LNCaP clone FGC (cell line): ENCODE results near the gene NUB1.

Experiments
- DNase-seq: peaks from one replicate; pipeline ENCODE4 v3.0.0-alpha.2; 2011; ENCODE audit warnings: low read depth
- H3K4me3 ChIP-seq: 2 replicates; pipeline ENCODE4 v1.5.1; 2011; ENCODE audit warnings: mild to moderate bottlenecking, low read depth, low read length, control low read depth
- TF ChIP-seq, protein P1 (sequence below): IDR thresholded peaks from 2 replicates; pipeline ENCODE4 v1.5.1; 2012; ENCODE audit warnings: mild to moderate bottlenecking; ENCODE audit not compliant: control insufficient read depth, insufficient read depth; ENCODE audit errors: extremely low read depth

Gene NUB1

DNA sequence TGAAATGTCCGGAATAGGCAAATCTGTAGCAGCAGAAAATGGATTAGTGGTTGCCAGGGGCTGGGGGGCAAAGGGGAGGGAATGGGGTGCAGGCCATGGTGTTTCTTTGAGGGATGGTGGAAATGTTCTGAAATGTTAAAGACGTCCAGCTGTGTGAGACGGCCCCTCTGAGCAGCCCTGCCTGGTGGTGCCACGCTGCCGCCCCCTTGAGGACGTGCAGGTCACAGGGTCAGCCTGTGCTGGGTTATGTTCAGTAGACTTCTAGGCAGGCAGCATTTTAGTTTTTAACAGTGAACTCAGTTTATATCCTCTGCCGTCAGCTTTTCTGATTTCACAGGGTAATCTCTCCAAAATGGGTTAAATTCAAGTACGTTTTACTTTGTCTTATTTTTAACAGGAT, 9.4 kb downstream of the NUB1 start:
- no peak for DNase-seq
- TF ChIP-seq, protein P1, sequence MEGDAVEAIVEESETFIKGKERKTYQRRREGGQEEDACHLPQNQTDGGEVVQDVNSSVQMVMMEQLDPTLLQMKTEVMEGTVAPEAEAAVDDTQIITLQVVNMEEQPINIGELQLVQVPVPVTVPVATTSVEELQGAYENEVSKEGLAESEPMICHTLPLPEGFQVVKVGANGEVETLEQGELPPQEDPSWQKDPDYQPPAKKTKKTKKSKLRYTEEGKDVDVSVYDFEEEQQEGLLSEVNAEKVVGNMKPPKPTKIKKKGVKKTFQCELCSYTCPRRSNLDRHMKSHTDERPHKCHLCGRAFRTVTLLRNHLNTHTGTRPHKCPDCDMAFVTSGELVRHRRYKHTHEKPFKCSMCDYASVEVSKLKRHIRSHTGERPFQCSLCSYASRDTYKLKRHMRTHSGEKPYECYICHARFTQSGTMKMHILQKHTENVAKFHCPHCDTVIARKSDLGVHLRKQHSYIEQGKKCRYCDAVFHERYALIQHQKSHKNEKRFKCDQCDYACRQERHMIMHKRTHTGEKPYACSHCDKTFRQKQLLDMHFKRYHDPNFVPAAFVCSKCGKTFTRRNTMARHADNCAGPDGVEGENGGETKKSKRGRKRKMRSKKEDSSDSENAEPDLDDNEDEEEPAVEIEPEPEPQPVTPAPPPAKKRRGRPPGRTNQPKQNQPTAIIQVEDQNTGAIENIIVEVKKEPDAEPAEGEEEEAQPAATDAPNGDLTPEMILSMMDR = peak; percentile 33; the same call in 1 of the 2 replicates
- no peak overlapping the region for H3K4me3 ChIP-seq

DNA sequence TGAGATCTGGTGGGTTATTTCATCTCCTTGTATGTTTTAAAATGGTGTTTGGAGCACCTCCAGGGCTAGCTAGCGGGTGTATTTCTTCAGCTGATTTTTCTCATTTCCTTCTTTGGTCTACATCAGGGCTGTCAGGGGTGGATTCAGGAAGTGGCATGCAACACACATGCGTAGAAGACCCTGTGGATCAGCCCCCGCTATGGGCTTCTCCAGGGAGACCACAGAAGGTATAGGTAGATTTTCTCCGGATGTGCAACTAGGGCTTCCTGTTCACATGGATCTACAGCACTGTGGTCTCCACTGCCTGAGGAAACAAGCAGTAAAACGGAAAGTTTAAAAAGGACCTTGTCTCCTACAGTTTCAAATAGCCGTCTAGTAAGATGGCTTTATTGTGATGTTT, 10.4 kb downstream of the NUB1 start:
- no peak overlapping the region for H3K4me3 ChIP-seq
- DNase-seq = no peak
- TF ChIP-seq, protein P1 = no peak

DNA sequence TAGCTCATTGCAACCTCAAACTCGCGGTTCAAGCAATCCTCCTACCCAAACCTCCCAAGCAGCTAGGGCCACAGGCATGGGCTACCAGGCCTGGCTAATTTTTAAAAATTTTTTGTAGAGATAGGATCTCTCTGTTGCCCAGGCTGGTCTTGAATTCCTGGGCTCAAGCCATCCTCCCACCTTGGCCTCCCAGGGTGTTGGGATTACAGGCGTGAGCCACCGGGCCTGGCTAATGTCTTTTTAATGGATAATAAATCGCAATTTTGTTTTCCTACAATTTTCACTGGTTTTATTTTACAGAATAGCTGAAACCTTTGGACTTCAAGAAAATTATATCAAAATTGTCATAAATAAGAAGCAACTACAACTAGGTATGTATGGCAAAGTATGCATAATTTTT, 10.9 kb downstream of the NUB1 start:
- H3K4me3 ChIP-seq = no peak overlapping the region
- DNase-seq = no peak

DNA sequence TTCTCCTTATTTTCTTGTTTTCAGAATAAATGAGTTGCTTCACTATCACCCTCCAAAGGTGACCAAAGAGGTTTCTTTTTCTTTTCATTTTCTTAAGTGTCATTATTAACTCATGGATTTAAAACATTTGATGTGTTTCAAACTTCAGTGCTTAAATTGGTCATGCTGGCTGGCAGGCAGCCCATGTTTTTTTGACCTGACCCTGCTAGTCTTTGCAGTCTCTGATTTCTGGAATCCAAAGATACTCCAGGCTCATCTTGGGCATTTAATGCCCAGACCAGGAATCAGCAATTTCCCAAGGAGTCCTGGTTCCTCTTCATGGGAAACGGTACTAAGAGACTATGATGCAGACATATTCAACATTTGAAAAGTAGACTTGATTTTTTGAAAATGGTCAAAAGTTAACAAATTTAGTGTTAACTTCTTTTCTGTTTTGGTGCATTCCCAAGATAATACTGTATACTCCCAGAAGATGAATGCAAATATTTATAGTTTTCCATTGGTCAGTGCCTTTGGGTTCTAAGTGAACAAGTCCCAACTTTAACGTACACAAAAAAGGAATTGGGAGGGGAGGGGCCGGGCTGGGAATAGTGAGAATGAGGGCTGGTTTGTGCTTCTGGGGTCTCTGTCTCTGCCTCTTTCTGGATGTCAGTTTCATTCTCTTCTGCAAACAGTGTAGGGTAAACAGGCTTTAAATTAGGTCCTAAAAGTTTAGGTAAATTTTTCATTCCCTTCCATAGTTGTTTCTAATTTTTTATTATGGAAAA, 19.8 kb downstream of the NUB1 start:
- DNase-seq = no peak
- TF ChIP-seq, protein P1 = no peak
- no peak overlapping the region for H3K4me3 ChIP-seq

More for the DNA sequence above, 10.9 kb downstream of the NUB1 start:
- TF ChIP-seq, protein P1 = no peak

DNA sequence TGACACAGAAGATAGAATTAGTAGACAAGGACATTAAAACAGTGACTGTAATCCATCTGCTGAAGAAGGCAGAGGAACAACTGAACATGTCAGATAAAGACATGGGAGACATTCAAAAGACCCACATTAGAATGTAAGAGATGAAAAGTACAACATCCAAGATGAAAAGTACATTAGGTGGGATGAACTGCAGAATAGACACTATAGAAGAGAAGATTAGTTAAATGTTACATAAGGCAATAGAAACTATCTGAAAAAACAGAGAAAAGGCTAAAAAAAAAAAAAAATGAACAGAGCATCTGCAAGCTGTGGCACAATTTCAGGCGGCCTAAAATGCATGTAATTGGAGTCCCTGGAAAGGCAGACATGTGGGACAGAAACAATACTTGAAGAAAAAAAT, 21.6 kb downstream of the NUB1 start:
- TF ChIP-seq, protein P1 = no peak
- no peak for DNase-seq
- no peak overlapping the region for H3K4me3 ChIP-seq

DNA sequence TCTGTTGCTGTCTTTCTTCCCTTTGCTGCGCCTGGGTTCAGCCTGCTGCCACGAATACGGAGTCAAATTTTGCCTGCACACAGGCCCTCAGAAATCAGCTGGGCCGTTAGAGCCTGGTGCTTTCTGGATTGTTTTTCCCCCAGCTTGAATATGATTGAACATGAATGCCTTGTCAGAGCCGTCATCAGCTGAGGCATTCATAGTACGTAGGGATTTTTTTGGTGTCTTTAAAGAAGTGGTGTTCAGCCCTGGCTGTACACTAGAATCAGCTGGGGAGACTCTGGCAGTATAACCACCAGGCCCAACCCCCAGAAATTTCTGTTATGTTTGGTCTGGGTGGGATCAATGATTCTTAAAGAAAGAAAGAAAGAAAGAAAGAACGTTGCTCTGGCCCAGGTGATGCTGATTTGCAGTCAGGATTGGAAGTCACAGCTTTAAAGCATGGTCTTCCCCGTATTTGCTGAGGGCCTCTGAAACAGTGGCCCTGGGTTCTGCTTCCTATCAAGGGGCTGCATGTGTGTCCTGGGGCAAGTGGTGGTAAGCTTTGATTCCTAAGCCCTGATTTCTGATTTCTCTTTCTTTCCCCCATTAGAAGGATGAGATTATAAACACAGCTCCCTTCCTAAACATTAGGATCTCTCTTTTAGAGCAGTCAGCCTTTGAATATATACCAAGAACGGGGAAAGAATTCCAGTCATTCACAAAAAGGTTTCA, 24.7 kb downstream of the NUB1 start:
- TF ChIP-seq, protein P1 = no peak
- no peak overlapping the region for H3K4me3 ChIP-seq
- DNase-seq = no peak
